Femur (tissue), 1 donor: ENCODE results near the gene SUPT3H.
"Not testable (repeated sequence)": the region's sequence is repeated elsewhere in the genome, so short reads cannot be mapped to it uniquely, and the experiment has no call there.

Experiments used
- DNase-seq: peaks from one replicate; pipeline ENCODE4 v3.0.0-alpha.2; 2017

The SUPT3H gene

DNA sequence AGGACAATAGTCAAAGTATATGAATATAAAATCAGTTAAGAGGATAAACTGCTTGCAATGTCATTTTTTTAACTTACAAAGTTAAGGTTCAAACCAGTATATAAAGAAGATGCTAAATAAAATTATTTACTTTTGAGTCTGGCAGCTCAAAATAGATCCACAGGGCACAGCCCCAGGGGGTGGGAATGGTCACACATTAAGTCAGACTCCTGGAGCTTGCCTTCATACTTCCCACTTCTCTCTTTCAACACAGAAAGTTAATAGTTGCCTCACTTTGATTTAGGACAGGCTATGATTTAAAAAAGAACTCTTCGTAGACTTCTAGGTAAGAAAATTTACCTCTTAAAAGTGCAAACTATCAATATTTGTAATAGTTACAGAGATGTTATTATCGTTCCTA lies 207.9 kb downstream of the SUPT3H start:
- DNase-seq, result no peak

DNA sequence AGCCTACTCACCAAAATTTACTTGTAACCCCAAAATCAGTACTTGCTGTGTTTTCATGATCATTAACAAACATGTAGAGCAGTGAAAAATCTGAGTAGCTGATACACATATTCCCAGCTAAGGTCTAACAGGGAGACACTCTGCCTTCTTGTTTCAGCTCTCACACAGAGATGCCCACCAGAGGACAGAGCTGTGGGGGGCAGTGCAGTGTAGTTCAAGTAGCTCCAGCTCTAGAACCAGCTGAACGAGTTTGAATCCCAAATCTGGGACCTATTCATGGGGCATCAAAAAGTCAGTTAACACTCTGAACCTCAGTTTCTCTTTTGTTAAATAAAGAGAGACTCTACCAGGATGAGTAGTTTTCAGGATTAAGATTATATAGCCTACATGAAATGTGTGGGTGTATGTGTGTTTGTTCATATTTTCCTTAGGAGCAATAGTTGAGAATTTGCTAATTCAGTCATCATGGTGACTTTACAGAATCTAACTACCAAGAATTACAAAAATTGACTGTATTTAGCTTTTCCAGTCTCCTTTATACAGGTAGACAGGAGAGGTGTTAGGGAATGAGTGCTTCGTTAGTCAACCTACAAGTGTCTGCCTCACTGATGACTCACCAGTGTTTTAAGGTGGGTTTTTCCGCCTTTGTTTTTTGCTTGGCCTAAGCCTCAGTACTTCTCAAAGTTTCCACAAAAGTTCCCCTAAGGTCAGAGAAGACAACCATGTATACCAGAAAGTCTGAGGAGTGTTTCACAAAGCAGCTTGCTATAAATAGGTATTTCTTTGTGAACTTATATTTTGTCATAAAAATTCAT lies 213.6 kb downstream of the SUPT3H start:
- DNase-seq, result no peak

DNA sequence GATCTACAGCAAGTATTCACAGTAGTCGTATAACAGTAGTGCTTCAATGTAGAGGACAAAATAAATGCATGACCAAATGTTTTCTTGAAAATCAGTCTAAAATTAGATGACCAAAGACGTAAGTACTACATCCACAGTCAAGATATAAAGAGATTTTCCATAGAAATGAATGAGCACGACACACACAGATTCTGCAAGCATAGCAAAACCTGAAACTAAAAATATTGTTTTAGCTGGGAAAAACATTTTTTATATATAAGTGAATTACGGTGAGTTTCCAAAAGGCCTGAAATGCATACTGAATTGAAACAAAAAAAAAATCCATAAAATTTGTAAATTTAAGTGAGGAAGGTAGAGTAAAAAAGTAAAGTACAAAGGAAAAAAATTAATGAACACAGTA lies 217.4 kb downstream of the SUPT3H start:
- DNase-seq, result no peak

DNA sequence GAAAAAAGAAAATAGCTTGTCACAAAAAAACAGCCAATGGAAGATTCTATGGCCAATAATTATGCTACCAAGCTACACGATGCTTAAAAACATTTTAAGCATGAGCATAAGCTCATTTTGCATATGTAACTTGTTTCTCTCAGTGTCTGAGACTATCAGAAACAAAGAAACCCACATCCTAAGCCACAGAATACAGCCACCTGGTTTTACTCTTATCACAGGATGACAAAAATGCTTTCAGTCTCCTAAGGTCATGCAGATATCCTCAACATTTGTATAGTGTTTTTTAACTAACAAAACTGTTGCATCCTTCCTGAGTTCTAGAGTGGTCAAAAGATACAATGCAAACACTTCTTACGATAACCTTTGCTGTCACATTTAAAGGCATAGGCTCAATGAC lies 221.7 kb downstream of the SUPT3H start:
- no peak for DNase-seq

DNA sequence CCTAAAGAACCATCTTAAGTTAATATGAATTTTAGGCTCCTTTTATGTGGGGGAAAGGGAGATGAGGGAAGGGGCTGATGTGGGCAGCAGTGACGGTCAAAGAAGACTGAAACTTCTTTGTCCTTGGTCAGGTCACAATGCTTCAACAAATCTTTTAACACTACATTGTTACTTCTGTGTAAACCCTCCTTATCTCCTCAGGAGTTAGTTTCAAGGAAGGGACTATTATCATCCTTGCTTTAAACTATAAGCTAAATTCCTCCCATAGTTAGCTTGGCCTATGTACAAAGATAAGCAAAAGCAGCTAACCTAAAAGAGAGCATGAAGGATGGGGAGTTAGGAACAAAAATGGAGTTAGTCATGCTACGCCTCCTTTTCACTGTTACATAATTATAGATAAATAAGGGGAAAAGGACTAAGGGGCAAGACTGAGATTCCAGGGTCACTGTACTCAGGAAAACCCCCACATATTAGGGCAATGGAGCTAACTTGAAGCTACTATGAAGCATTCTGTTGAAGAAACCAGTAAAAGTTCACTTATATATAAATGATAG lies 222.3 kb downstream of the SUPT3H start:
- DNase-seq, result no peak

DNA sequence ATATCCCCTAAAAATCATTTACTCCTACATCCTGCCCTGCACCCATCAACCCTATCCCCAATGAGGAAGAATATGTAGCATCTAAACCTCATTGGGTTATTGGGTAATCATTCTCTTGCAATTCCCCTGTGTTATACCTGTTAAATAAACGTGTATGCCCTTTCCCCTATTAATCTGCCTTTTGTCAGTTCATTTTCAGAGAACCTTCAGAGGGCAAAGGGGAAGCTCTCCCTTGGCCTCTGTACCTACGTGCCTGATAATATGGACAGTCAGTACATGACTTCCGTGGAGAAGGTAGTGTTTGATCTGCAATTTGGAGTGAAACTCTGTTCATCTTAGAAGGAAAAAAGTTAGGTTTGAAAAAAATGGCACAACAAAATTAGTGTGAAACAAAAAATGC lies 223.1 kb downstream of the SUPT3H start:
- no peak for DNase-seq

DNA sequence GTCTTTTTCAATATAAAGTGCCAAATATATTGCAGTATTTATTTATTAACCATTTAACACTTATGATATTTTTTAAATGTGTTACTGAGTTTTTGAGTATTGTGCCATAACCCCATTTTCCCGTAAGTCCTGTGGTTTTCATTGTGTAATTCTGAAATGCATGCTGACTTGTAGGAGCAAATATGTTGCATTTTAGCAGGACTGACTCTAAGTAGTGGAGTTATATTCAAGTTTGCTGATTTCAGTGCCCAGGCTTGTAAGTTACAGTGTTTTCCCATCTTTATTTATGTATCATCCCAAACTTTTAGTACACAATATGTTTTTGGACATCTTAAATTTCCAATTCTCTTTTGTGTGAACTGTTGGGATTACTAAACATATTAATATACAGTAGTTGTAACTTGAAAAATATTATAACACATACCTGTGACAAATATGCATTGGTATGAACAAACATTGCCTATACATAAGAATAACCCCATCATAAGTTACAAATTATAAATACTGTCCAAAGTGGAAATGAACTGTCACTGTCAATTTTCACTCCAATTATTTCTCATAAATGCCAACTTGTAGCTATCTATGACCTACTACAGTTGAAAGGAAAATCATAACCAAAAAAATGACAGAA lies 228.9 kb downstream of the SUPT3H start:
- DNase-seq, result no peak

DNA sequence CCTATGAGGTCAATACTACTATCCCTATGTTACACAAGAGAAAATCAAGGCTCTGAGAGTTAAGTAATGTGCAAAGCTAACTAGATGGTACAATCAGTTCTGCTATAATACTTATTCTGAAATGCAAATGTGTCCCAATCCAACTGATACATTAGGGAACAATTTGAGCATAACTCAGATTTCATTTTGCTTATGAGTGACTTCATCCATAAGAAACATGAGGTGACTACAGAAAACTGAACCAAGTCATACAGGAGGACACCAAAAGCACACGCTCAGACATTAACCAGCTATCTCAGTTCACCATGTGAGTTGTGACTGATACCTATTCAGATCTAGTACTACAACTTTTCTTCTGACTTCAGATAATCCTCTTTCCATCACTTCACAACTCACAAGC lies 229.5 kb downstream of the SUPT3H start:
- no peak for DNase-seq

DNA sequence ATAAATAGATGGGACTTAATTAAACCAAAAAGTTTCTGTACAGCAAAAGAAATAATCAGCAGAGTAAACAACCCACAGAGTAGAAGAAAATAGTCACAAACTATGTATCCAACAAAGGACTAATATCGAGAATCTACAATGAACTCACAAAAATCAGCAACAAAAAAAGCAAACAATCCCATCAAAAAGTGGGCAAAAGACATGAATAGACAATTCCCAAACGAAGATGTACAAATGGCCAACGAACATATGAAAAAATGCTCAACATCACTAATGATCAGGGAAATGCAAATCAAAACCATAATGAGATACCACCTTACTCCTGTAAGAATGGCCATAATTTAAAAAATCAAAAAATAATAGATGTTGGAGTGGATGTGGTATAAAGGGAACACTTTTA lies 232.1 kb downstream of the SUPT3H start:
- DNase-seq, result not testable (repeated sequence)

DNA sequence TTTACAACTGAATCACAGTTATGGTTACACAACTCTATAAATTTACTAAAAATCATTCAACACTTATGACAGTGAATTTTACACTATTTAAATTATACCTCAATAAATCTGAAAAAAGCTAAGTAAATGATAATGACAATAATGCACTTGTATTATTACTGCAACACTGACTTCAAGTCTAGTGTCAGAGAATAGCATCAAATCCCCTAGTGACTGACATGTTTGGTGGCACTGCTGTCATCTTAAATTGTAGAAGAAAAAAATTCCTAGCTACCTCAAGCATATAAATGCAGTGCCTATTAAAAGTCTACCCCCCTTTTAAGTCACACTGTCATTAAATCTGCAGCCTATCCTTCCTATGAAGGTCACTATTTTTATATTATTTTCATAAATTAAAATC lies 239.0 kb downstream of the SUPT3H start:
- DNase-seq, result no peak

DNA sequence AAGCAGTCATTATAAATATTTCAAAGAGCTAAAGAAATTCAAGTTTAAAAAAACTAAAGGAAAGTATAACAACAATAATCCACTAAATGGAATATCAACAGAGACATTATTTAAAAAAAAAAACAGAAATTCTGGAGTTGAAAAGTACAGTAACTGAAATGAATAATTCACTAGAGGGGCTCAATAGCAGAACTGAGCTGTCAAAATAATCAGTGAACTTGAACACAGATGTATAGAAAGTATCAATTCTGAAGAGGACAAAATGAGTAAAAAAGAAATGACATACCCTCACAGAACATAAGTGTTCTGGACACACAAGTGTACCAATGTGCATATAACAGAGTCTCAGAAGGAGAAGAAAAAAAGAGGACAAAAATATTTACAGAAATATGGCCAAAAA lies 241.2 kb downstream of the SUPT3H start:
- DNase-seq, result no peak

DNA sequence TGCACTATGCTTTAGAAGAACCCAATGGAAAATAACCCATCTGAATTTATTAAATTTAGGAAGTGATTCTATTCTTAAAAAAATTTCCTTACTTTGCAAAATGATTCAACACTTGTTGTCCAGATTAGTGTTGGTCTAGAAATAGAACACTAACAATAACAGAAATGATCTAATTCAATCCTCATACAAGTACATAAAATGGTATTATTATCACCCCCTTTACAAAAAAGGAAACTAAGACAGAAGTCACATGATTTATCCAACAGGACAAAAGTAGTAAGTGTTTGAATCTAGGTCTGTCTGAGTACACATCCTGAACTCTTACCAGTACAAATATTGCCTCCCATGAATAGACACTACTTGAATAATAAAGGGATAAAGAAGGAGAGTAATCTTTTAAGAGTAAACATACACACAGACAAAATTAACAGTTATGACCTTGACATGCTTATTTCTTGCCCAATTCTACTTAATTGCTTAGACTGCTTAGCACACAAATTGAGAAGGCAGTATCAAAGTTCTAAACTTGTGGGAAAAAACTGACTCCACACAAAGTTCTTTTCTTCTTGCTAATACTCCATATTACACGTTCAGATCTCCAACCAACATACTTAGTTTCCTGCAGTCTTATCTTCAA lies 245.0 kb downstream of the SUPT3H start:
- no peak for DNase-seq

DNA sequence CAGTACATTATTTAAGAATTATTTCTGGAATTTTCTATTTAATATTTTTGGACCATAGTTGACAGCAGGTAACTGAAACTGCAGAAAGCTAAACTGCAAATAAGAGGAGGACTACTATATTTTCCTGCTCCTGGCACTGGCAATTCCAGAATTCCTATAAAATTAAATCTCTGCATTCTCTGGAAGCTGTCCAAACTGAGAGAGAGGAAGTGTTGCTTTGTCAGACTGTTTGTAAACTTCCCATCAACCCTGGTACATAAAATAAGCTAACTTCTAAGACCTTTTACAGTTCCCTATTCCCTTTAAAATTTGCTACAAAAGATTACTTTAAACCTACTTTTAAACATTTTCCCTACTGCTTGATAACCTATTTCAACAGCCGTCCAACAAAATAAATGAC lies 245.7 kb downstream of the SUPT3H start:
- DNase-seq, result no peak

DNA sequence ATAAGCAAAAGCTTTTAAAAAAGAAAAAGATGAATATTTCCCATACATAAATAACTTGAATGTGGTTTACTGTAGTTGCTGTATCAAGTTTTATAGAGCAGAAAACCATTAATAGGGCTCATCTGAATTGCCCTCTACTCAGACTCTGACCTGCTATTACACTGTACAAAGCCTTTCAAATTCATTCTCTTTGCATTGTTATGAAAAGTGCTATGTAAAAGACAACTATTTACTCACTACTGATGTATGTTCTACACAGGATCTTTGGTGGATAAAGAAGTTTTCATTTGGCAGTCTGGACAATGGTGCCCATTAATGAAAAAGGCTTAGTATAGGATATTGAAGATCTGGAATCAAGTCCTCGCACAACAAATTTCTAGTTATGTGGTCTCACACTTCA lies 248.7 kb downstream of the SUPT3H start:
- DNase-seq, result no peak

DNA sequence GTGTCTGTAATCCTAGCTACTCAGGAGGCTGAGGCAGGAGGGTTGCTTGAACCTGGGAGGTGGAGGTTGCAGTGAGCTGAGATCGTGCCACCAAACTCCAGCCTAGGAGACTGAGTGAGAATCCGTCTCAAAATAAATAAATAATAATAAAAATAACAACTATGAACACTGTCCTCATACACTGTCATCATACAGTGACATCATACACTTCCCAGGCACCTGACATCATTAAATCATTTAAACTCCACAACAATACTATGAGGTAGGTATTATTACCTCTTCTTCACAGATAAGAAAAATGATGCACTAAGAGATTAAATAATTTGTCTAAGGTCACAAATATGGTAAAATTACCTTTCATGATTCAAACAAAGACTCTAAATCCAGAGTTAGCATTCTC lies 250.5 kb downstream of the SUPT3H start:
- no peak for DNase-seq

DNA sequence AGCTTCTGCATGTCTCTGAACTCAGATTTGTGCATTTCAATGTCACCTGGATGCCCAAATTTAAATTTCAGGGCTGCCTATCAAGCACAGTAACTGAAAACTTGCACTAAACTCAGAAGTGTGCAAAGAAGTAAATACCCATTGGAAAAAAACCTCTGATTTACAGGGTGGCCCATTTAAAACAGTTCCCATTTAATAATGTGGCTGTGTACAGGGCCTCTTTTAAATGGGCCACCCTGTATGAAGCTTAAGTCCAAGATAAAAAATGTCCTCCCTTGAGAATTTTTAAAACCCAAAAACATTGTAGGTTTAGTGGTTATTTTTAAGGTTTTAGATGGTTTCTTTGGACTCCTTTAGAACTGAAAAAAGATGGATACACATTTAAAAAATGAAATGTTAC lies 251.7 kb downstream of the SUPT3H start:
- DNase-seq, result no peak

DNA sequence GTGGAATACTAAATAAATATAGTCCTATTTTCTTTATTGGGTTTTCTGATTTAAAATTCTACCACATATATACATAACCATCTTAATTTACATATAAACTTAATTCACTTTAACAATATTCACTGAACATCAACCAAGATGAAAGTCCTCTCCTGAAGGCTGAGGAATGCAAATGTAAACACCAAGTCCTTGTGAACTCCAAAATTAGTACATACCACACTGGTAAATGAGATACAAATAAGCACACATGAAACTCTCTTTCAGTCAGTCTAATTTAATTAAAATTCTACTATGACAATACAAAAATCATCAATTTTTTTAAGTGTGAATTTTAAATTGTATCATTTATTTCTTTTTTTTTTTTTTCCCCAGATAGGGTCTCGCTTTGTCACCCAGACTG lies 254.7 kb downstream of the SUPT3H start:
- no peak for DNase-seq

DNA sequence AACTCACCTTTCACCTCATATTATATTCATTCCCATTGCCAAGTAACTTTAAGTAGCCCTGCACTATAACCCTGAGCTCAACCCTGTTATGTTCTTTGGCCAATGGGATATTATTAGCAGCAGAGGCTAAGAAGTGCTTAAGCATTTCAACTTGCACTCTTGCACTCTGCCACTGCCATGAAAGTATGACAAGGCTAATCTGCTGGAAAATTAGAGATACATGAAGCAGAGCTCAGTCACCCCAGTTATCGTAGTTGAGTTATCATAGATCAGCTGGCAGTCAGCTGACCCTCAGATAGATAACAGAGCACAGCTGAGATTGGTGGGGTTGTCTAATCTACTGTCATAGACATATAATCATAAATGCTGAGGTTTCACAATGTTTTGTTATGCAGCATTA lies 259.0 kb downstream of the SUPT3H start:
- DNase-seq, result no peak

DNA sequence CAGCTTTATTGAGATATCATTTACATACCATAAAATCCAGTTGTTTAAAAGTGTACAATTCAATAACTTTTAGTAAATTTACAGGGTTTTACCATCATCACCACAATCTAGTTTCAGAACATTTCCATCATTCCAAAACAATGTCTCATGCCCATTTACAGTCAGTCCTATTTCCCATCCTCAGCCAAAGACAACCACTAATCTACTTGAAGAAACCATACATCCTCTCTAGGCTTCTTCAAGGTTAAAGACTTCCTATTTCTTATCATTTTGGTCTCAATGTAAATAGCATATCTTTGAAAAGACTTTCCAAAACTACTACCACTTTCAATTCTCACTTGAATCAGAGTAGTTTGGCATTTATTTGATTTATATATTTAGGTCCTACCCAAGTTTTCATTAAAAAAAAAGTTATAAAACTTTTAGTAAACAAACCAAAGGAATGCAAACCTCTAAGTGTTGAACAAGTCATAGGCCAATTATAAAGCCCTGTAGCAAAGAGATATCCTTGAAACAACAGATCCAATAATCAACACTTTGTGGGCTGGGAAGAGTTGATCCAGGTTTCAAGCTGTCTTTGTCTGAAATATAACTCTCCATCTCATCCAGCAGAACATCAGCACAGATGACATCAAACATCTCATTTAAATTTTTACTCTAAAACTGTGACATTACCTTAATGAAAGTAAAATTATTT lies 260.9 kb downstream of the SUPT3H start:
- DNase-seq, result no peak

DNA sequence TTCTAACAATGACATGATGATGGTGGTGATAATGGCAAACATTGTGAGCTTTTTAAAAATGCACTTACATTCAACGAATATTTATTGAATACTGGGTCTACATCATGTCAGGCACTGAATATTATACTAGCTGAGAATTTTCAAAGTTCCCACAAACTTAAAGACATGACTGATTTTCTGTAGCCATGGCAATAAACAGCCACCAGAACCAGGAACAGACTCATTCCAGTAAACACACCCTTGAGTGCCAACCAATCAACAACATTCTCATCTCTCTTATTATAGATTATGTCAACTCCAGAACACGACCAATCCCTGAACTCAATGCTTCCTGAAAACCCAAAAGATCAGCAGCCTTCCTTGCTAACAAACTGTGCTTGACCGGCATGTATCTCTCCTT lies 262.0 kb downstream of the SUPT3H start:
- DNase-seq, result no peak

DNA sequence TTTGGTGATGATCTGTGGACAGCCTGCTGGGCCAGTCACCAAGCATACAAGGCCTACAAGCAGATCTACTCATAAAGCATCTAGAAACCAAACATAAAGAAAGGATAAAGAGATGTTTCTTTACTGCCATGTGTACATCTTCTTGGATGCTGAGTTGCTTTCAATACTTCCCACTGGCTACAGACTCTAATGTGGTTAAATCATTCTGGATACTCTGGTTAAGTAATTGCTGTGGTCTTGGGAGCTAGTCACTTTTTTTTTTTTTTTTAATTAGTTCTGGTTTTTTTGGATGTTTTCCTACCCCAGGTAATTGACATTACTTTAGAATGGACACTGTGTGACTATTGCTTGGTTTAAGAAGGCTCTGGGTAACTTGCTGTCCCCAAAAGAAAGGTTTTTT lies 265.0 kb downstream of the SUPT3H start:
- no peak for DNase-seq

DNA sequence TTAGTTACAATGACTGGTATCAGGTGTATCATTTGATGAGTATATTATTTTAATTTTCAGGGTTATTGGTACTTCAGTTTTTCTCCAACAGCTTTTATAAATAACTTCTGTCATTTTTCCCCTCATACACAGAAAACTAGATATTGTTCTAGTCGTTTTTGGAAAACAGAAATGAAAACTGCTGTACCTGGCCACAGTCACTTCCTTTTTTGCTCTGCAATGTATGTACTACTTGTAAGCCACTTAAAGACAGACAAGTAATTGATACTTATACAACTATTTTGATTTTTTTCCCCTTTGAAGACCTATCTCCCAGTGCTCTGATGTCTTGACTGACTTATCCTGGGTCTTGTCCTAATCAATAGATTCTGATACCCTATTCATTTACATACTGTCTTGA lies 268.2 kb downstream of the SUPT3H start:
- DNase-seq, result no peak

DNA sequence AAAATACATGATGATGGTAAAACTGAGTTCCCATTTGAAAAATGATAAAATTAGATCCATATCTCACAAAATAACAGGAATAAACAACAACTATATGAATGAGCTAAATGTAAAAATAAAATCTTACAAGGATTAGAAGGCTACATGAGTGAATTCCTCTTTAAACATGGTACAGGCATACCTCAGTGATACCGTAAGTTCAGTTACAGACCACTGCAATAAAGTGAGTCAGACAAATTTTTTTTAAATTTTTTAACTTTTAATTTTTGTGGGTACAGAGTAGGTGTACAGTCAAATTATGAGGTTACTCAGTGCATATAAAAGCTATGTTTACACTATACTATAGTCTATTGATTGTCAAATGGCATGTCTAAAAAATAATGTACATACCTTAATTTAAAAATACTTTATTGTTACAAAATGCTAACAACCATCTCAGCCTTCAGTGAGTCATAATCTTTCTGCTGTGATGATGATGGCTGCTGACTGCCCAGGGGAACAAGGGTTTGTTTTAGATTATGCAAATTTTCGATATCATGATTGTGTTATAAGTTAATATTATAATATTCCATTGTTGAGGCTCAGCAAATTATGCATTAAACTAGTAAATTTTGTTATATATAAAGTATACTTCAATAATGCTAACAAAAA lies 272.4 kb downstream of the SUPT3H start:
- no peak for DNase-seq
